HG03354 (cell line): ENCODE measurements around the gene FAN1.
"Not testable (repeated sequence)": the region's sequence is repeated elsewhere in the genome, so short reads cannot be mapped to it uniquely, and the experiment has no call there.

Source experiments
- ATAC-seq: cut with Tn5 transposase; IDR thresholded peaks from one replicate; pipeline ENCODE4 v1.9.1; 2021; ENCODE audit warnings: mild to moderate bottlenecking; ENCODE audit not compliant: unreplicated experiment, poor library complexity, severe bottlenecking

The FAN1 gene

GRCh38 chr15:30903497-30904187 lies at the start of gene FAN1:
Gene FAN1, plus strand, starts transcription at chr15:30903915. Its CDS starts 749 bp downstream, at chr15:30904664.
- peak; percentile 89 for ATAC-seq

GRCh38 chr15:30859091-30859874 lies 44.4 kb upstream of the FAN1 start:
- ATAC-seq = no peak

- ATAC-seq = no peak
Observed at GRCh38 chr15:30865257-30865656, 38.5 kb upstream of the FAN1 start.

- no peak for ATAC-seq
Observed at GRCh38 chr15:30870681-30871080, 33.0 kb upstream of the FAN1 start.

GRCh38 chr15:30872341-30872748 lies 31.4 kb upstream of the FAN1 start:
- no peak for ATAC-seq

GRCh38 chr15:30877070-30877469 lies 26.6 kb upstream of the FAN1 start:
- no peak for ATAC-seq

- no peak for ATAC-seq
Observed at GRCh38 chr15:30878515-30878914, 25.2 kb upstream of the FAN1 start.

- no peak for ATAC-seq
Observed at GRCh38 chr15:30882849-30883433, 20.8 kb upstream of the FAN1 start.

- not testable (repeated sequence) for ATAC-seq
Observed at GRCh38 chr15:30883666-30884065, 20.0 kb upstream of the FAN1 start.

- ATAC-seq = no peak
Observed at GRCh38 chr15:30885814-30886213, 17.9 kb upstream of the FAN1 start.

GRCh38 chr15:30889196-30889595 lies 14.5 kb upstream of the FAN1 start:
- no peak for ATAC-seq

GRCh38 chr15:30895461-30896210 lies 8.1 kb upstream of the FAN1 start:
- ATAC-seq = no peak

- no peak for ATAC-seq
Observed at GRCh38 chr15:30896211-30896606, 7.5 kb upstream of the FAN1 start.

GRCh38 chr15:30901889-30902288 lies 1.8 kb upstream of the FAN1 start:
- ATAC-seq = no peak

- ATAC-seq = no peak
Observed at GRCh38 chr15:30904812-30905211, 1.1 kb downstream of the FAN1 start.

GRCh38 chr15:30905821-30906220 lies 2.1 kb downstream of the FAN1 start:
- ATAC-seq = no peak

GRCh38 chr15:30906366-30906765 lies 2.7 kb downstream of the FAN1 start:
- no peak for ATAC-seq

- no peak for ATAC-seq
Observed at GRCh38 chr15:30913761-30914160, 10.0 kb downstream of the FAN1 start.

- no peak for ATAC-seq
Observed at GRCh38 chr15:30917013-30917412, 13.3 kb downstream of the FAN1 start.

GRCh38 chr15:30917675-30918074 lies 14.0 kb downstream of the FAN1 start:
- no peak for ATAC-seq
